ENCODE measurements around the gene NAV3. TPM values are rescaled to one million over a fixed set of nuclear protein-coding genes. Genes with fewer than 3 reads are reported as not detected.

The NAV3 gene
- total and polyA plus RNA-seq, 4 donors, result 0.22 to 1.7 (median 0.71) TPM

DNA sequence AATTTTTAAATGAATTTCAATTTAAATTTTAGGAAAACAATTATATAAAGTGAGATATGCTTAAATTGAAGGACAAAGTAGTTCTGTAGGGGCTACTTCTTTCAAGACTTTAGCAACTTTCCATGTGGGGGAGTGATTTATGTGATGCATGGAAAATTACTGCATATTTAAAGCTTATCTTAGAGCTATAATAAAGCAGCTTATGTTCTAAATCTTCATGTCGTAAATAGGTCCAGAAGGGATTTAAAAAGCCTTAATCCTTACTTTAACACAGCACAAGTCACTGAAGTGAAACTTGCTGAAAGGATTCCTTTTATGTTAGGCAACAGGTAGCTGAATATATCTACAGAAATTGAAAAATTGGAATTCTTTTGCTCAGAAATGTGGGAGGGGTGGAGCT is 340.4 kb downstream of the NAV3 start (continued):
- no peak for TF ChIP-seq RXRA (IDR thresholded peaks at IDR 0.05)
- TF ChIP-seq, protein P1, sequence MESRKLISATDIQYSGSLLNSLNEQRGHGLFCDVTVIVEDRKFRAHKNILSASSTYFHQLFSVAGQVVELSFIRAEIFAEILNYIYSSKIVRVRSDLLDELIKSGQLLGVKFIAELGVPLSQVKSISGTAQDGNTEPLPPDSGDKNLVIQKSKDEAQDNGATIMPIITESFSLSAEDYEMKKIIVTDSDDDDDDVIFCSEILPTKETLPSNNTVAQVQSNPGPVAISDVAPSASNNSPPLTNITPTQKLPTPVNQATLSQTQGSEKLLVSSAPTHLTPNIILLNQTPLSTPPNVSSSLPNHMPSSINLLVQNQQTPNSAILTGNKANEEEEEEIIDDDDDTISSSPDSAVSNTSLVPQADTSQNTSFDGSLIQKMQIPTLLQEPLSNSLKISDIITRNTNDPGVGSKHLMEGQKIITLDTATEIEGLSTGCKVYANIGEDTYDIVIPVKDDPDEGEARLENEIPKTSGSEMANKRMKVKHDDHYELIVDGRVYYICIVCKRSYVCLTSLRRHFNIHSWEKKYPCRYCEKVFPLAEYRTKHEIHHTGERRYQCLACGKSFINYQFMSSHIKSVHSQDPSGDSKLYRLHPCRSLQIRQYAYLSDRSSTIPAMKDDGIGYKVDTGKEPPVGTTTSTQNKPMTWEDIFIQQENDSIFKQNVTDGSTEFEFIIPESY (IDR thresholded peaks at IDR 0.05), result no peak

DNA sequence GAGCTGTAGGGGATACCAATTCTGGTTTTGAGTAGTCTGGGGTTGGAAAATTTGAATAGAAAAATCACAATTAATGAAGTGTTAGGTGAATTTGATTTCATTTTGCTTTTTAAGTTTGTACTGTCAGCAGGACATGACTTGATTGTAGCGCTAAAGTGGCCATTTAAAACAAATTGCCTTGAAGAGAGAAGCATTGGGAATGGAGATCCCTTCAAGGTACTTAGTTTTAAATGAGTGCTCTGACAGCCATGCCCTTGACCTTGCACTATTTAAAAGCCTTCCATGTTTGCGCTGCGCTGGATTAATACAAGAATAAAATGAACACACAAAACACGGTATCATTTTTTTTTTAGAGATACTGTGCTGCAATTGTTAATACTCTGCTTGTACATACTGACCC is 345.9 kb downstream of the NAV3 start:
- Histone ChIP-seq H3K9ac (ENCODE audit: low read depth in 1 of 2, low read length in 2 of 2) (no peak overlapping the region), H3K27me3 (ENCODE audit: control insufficient read depth in 4 of 4, insufficient read depth in 4 of 4, low read length in 3 of 4) (no peaks in the 10 kb centered on the region), H3K9me3 (ENCODE audit: control insufficient read depth in 4 of 4, low read length in 3 of 4) (no peaks in the 10 kb centered on the region), H3K27ac (ENCODE audit: low read depth in 1 of 2, low read length in 2 of 2) (no peak overlapping the region), H3K4me3 (ENCODE audit: low read depth in 1 of 3, low read length in 3 of 3) (no peak overlapping the region), H3K4me1 (ENCODE audit: control insufficient read depth in 4 of 4, insufficient read depth in 4 of 4, low read length in 3 of 4) (no peaks in the 10 kb centered on the region), H3K36me3 (ENCODE audit: control insufficient read depth in 4 of 4, insufficient read depth in 3 of 4, low read depth in 1 of 4, low read length in 3 of 4) (no peaks in the 10 kb centered on the region)
- DNase-seq (ENCODE audit: low spot score), result no peak
- WGBS, result 87% methylated on average over 4 of the region's 4 CpGs
- TF ChIP-seq TAF1 (conservative IDR thresholded peaks at IDR 0.05) (no peak), HNF4G (IDR thresholded peaks at IDR 0.05) (no peak), NR2F2 (IDR thresholded peaks at IDR 0.05) (no peak), JUND (IDR thresholded peaks at IDR 0.05) (no peak), FOXA2 (IDR thresholded peaks at IDR 0.05) (no peak), YY1 (IDR thresholded peaks at IDR 0.05) (no peak), EGR1 (IDR thresholded peaks at IDR 0.05; ENCODE audit: low read depth in 2 of 2) (no peak), GABPA (IDR thresholded peaks at IDR 0.05 in 1 of 2, conservative IDR thresholded peaks at IDR 0.05 in 1 of 2) (no peak), RXRA (IDR thresholded peaks at IDR 0.05) (no peak), HNF4A (conservative IDR thresholded peaks at IDR 0.05) (no peak)
- TF ChIP-seq, protein P2, sequence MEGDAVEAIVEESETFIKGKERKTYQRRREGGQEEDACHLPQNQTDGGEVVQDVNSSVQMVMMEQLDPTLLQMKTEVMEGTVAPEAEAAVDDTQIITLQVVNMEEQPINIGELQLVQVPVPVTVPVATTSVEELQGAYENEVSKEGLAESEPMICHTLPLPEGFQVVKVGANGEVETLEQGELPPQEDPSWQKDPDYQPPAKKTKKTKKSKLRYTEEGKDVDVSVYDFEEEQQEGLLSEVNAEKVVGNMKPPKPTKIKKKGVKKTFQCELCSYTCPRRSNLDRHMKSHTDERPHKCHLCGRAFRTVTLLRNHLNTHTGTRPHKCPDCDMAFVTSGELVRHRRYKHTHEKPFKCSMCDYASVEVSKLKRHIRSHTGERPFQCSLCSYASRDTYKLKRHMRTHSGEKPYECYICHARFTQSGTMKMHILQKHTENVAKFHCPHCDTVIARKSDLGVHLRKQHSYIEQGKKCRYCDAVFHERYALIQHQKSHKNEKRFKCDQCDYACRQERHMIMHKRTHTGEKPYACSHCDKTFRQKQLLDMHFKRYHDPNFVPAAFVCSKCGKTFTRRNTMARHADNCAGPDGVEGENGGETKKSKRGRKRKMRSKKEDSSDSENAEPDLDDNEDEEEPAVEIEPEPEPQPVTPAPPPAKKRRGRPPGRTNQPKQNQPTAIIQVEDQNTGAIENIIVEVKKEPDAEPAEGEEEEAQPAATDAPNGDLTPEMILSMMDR (IDR thresholded peaks at IDR 0.05; ENCODE audit: low read depth, low read length, missing input control), result no peak
- TF ChIP-seq, protein P3, sequence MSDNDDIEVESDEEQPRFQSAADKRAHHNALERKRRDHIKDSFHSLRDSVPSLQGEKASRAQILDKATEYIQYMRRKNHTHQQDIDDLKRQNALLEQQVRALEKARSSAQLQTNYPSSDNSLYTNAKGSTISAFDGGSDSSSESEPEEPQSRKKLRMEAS (IDR thresholded peaks at IDR 0.05), result no peak
- TF ChIP-seq, protein P1 (IDR thresholded peaks at IDR 0.05), result no peak
- TF ChIP-seq, protein P4, sequence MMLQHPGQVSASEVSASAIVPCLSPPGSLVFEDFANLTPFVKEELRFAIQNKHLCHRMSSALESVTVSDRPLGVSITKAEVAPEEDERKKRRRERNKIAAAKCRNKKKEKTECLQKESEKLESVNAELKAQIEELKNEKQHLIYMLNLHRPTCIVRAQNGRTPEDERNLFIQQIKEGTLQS (IDR thresholded peaks at IDR 0.05), result no peak
- TF ChIP-seq, protein P5, sequence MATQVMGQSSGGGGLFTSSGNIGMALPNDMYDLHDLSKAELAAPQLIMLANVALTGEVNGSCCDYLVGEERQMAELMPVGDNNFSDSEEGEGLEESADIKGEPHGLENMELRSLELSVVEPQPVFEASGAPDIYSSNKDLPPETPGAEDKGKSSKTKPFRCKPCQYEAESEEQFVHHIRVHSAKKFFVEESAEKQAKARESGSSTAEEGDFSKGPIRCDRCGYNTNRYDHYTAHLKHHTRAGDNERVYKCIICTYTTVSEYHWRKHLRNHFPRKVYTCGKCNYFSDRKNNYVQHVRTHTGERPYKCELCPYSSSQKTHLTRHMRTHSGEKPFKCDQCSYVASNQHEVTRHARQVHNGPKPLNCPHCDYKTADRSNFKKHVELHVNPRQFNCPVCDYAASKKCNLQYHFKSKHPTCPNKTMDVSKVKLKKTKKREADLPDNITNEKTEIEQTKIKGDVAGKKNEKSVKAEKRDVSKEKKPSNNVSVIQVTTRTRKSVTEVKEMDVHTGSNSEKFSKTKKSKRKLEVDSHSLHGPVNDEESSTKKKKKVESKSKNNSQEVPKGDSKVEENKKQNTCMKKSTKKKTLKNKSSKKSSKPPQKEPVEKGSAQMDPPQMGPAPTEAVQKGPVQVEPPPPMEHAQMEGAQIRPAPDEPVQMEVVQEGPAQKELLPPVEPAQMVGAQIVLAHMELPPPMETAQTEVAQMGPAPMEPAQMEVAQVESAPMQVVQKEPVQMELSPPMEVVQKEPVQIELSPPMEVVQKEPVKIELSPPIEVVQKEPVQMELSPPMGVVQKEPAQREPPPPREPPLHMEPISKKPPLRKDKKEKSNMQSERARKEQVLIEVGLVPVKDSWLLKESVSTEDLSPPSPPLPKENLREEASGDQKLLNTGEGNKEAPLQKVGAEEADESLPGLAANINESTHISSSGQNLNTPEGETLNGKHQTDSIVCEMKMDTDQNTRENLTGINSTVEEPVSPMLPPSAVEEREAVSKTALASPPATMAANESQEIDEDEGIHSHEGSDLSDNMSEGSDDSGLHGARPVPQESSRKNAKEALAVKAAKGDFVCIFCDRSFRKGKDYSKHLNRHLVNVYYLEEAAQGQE (IDR thresholded peaks at IDR 0.05), result no peak
